Measurements from ENCODE around the gene DSCAML1.
"Not testable (repeated sequence)": the region's sequence is repeated elsewhere in the genome, so short reads cannot be mapped to it uniquely, and the experiment has no call there.

Gene DSCAML1

GRCh38 chr11:117417856-117418255, 379.2 kb downstream of the DSCAML1 start:
- no peak for DNase-seq

GRCh38 chr11:117417342-117417741, 379.7 kb downstream of the DSCAML1 start:
- no peak for DNase-seq

GRCh38 chr11:117415358-117415896, 381.6 kb downstream of the DSCAML1 start:
- DNase-seq: no peak

GRCh38 chr11:117414724-117415123, 382.3 kb downstream of the DSCAML1 start:
- DNase-seq: no peak

- no peak for DNase-seq
Observed at GRCh38 chr11:117413616-117414015, 383.4 kb downstream of the DSCAML1 start.

- DNase-seq: no peak
Observed at GRCh38 chr11:117412653-117413275, 384.3 kb downstream of the DSCAML1 start.

GRCh38 chr11:117412176-117412575, 384.8 kb downstream of the DSCAML1 start:
- DNase-seq: no peak

- DNase-seq: no peak
Observed at GRCh38 chr11:117411736-117412135, 385.3 kb downstream of the DSCAML1 start.

GRCh38 chr11:117410861-117411710, 385.9 kb downstream of the DSCAML1 start:
- no peak for DNase-seq

GRCh38 chr11:117410238-117410637, 386.8 kb downstream of the DSCAML1 start:
- DNase-seq: no peak

GRCh38 chr11:117409511-117409910, 387.5 kb downstream of the DSCAML1 start:
- DNase-seq: no peak

- no peak for DNase-seq
Observed at GRCh38 chr11:117408356-117408755, 388.7 kb downstream of the DSCAML1 start.

GRCh38 chr11:117407016-117407415, 390.0 kb downstream of the DSCAML1 start:
- no peak for DNase-seq

- not testable (repeated sequence) for DNase-seq
Observed at GRCh38 chr11:117405898-117406297, 391.1 kb downstream of the DSCAML1 start.

- DNase-seq: not testable (repeated sequence)
Observed at GRCh38 chr11:117399100-117399840, 397.7 kb downstream of the DSCAML1 start.

GRCh38 chr11:117398618-117399017, 398.4 kb downstream of the DSCAML1 start:
- not testable (repeated sequence) for DNase-seq

GRCh38 chr11:117396970-117397369, 400.0 kb downstream of the DSCAML1 start:
- DNase-seq: no peak

- DNase-seq: no peak
Observed at GRCh38 chr11:117395476-117395875, 401.5 kb downstream of the DSCAML1 start.

GRCh38 chr11:117394221-117394925, 402.6 kb downstream of the DSCAML1 start:
- DNase-seq: no peak

GRCh38 chr11:117392979-117393378, 404.0 kb downstream of the DSCAML1 start:
- no peak for DNase-seq

- DNase-seq: no peak
Observed at GRCh38 chr11:117392001-117392690, 404.9 kb downstream of the DSCAML1 start.

- no peak for DNase-seq
Observed at GRCh38 chr11:117391181-117391580, 405.8 kb downstream of the DSCAML1 start.

Data from DMS153 (cell line).